ENCODE data around the gene GRK3. TPM values are rescaled to one million over a fixed set of nuclear protein-coding genes. Genes with fewer than 3 reads are reported as not detected.

Gene GRK3
- total RNA-seq, 2 experiments from 2014 or later: 27.6 to 29.4 TPM

DNA sequence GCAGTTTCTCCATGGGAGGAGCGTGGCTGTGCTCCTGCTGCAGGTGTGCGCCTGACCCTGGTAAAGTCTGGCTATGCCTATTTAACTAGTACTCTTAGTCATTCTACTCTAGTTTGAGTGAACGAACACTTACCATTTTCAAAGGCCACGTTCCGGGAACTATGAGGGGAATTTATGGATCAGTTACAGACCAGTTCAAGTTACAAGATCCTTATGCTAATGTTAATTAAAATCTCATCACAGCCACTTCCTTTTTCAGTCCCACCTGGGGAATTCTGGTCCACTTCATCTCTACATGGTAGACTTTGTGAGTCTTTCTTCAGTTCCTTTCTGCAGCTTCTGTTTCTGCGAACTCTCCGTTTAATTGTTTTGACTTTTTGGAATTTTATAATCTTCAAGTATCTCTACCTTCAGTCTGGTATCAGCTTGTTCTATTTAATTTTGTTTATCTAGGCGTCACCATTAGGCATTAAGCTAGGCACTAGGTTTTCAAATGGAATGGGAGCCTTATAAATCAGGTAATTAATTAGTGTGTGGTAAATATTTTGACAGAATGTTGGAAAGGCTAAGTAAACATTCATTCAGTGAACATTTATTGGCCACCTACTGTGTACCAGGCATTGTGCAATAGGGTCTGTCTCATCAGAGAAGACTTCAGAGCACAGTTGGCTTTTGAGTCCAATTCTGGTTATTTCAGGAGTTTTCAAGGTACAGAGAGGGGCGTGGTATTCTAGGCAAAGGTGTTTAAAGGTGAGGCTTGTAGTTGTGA is 78.9 kb downstream of the GRK3 start:
- Mint-ChIP-seq H3K9me3 (peaks cover 3% of the 10 kb centered on the region), H3K27me3 (no peaks in the 10 kb centered on the region), H3K4me3 (no peak overlapping the region), H3K27ac (peak overlapping the region; percentile 36), H3K36me3 (peaks cover 34% of the 10 kb centered on the region), H3K4me1 (peaks cover 22% of the 10 kb centered on the region)
- DNase-seq: no peak

DNA sequence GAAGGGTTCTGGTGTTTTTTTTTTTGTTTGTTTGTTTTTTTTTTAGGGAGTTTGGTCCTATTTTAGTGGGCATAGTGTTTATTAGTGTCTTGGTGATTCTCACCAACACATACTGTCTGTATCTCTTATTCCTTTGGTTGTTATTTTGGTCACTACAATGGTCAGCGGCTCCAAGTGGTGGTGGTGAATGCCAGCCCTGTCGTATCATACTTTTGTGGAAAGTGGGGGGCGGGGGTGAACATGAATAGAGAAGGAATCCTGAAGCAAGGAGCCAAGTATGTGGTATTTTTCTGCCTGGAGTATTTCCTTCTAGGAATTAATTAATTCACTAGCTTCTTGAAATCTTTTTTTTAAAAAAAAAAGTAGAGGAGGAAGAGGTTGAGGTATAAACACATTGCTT is 79.6 kb downstream of the GRK3 start:
- Mint-ChIP-seq H3K4me1 (peaks cover 22% of the 10 kb centered on the region), H3K27ac (no peak overlapping the region), H3K9me3 (peaks cover 3% of the 10 kb centered on the region), H3K36me3 (peaks cover 33% of the 10 kb centered on the region), H3K27me3 (no peaks in the 10 kb centered on the region), H3K4me3 (no peak overlapping the region)
- no peak for DNase-seq

DNA sequence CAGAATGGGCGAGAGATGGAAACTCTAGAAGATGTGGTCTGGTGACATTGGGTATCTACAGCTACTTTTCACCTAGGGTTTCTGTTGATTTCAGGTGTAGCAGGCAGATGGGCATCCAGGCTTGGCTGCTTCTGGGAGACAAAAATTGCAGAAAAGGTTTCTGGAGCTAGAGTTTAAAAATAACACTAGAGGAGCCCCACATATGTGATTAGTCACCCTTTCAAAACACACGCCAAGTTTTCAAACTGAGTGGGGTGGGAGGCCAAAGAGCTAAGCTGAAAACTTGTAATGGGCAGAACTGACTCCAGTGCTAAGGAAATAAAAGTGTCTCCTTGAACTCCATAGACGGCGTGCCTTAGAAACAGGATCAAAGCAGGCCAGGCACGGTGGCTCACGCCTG is 80.8 kb downstream of the GRK3 start:
- H3K9me3 Mint-ChIP-seq: no peaks in the 10 kb centered on the region
- H3K4me3 Mint-ChIP-seq: no peak overlapping the region
- no peak for DNase-seq
- no peaks in the 10 kb centered on the region for H3K27me3 Mint-ChIP-seq
- peaks cover 22% of the 10 kb centered on the region for H3K4me1 Mint-ChIP-seq
- no peak overlapping the region for H3K27ac Mint-ChIP-seq
- H3K36me3 Mint-ChIP-seq: peaks cover 32% of the 10 kb centered on the region

DNA sequence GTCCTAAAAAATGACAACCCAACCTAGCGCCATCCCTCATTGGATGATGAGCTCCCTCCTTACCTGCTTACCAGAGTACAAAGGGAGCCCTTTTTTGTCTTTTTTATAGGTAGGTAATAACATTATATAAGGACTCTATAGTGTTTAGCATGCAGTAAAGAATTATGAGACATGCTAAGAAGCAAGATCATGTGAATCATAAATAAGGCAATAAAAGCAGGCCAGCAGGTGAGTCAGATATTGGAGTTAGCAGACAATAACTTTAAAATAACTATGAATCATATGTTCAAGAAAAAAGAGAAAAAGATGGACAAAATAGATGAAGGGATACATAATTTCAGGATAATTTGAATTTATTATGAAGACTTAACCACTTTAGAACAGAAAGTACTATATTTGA is 81.5 kb downstream of the GRK3 start:
- Mint-ChIP-seq H3K4me3 (no peak overlapping the region), H3K27me3 (no peaks in the 10 kb centered on the region), H3K9me3 (no peaks in the 10 kb centered on the region), H3K4me1 (peaks cover 22% of the 10 kb centered on the region), H3K36me3 (peaks cover 32% of the 10 kb centered on the region), H3K27ac (peak overlapping the region; percentile 74)
- no peak for DNase-seq

DNA sequence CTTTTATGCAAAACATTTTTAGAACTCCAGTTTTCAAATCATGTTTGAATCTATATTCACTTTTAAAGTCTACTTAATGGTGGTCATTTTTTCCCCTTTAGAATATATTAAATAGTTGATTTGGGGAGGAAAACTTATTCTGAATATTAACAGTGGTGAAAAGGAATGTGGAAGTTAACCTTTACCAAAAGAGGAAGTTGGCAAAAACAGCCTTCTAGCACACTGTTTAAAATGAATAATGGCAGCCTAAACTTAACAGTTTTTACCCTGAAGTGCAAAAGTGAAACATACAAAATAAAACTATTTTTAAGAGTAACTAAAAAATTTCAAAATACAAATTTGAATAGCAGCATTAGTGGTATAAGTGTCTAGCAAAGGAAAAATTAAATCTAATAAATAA is 86.4 kb downstream of the GRK3 start:
- Mint-ChIP-seq H3K27me3 (no peaks in the 10 kb centered on the region), H3K4me3 (no peak overlapping the region), H3K4me1 (peaks cover 10% of the 10 kb centered on the region), H3K36me3 (peaks cover 14% of the 10 kb centered on the region), H3K27ac (no peak overlapping the region), H3K9me3 (no peaks in the 10 kb centered on the region)
- no peak for DNase-seq

DNA sequence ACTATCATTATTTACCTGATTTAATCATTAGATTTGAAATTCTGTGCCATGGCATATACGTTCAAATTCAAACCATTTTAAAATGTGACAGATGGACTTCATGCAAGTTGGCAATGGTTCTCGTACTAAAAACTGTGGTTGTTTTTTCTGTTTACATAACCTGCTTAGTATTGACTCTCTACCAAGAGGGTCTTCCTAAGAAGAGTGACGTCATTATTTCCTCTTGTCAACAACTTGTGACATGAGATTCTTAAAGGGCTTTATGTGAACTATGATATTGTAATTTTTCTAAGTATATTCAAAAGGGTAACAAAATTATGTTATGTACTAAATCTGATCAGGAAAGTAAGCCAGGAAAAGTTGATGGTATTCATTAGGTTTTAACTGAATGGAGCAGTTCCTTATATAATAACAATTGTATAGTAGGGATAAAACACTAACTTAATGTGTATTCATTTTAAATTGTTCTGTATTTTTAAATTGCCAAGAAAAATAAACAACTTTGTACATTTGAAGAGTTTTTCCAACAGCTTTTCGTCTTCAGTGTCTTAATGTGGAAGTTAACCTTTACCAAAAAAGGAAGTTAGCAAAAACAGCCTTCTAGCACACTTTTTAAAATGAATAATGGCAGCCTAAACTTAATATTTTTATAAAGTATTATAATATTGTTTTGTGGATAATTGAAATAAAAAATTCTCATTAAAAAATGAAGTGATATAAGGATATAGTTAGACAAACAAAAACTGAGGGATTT is 87.0 kb downstream of the GRK3 start:
- Mint-ChIP-seq H3K27ac (no peak overlapping the region), H3K9me3 (no peaks in the 10 kb centered on the region), H3K27me3 (no peaks in the 10 kb centered on the region), H3K36me3 (peaks cover 9% of the 10 kb centered on the region), H3K4me3 (no peak overlapping the region), H3K4me1 (peaks cover 3% of the 10 kb centered on the region)
- no peak for DNase-seq

DNA sequence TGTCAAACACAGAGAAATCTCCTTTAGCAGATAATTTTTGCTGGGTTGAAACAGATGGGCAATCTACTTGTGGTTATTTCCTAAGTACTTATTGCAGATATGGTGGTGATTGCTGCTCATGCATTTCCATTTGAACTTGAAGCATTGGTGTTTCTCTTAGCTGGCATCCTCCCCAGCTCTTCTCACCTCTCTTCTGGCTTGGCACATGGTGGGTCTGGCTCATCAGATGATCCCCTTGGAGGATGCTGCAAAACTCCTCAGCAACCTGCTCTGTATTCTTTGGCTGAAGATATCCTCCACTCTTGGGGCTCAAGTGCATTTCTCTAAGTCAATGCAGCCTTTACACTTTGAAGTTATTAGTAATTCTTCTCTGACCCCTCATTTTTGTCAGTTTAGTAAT is 90.2 kb downstream of the GRK3 start:
- H3K4me1 Mint-ChIP-seq: peaks cover 3% of the 10 kb centered on the region
- H3K9me3 Mint-ChIP-seq: no peaks in the 10 kb centered on the region
- no peak overlapping the region for H3K4me3 Mint-ChIP-seq
- no peaks in the 10 kb centered on the region for H3K27me3 Mint-ChIP-seq
- DNase-seq: no peak
- peaks cover 4% of the 10 kb centered on the region for H3K36me3 Mint-ChIP-seq
- no peak overlapping the region for H3K27ac Mint-ChIP-seq

DNA sequence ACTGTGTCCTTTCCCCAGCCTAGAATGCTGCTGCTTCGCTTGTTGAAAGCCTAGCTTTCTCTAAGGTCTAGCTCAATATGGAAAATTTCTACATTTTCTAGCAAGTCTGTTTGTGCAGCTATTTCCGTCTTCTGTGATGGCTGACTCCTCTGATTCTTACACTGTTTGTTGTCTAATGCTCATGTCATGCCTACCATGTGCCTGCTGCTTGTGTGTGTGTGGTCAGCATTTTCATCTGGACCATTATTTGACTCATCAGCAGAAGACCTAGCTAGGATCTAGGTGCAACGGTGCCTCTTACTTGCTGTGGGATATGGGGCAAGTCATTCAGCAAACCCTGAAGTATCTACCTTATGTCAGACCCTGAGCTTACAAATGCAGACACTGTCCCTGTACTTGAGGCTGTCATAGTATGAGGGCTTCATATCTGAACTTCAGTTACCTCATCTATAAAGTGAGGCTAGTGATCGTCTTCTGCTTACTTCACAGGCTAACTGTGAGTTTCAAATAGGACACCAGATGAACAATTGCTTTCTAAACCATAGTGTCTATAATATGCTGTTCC is 91.0 kb downstream of the GRK3 start:
- H3K4me1 Mint-ChIP-seq: peaks cover 3% of the 10 kb centered on the region
- H3K4me3 Mint-ChIP-seq: no peak overlapping the region
- peaks cover 4% of the 10 kb centered on the region for H3K36me3 Mint-ChIP-seq
- no peaks in the 10 kb centered on the region for H3K27me3 Mint-ChIP-seq
- DNase-seq: no peak
- no peaks in the 10 kb centered on the region for H3K9me3 Mint-ChIP-seq
- H3K27ac Mint-ChIP-seq: no peak overlapping the region

DNA sequence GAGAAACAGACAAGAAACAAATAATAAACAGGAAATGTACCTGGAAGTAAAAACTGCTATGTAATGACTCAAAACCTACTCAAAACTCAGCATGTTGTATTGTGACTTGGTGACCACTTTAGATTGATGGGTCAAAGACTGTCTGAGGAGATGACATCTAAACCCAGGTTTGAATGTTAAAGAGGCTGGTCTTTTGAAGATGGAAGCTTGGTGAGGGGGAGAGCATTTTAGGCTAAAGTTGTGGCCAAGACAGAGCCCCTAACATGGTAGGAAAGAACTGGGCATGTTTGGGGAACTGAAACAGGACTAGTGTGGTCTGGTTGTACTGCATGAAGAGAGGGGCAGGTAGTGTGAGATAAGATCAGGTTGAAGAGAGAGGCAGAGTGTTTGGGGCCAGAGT is 92.2 kb downstream of the GRK3 start:
- Mint-ChIP-seq H3K27me3 (no peaks in the 10 kb centered on the region), H3K4me1 (peaks cover 3% of the 10 kb centered on the region), H3K4me3 (no peak overlapping the region), H3K36me3 (peaks cover 8% of the 10 kb centered on the region), H3K9me3 (no peaks in the 10 kb centered on the region), H3K27ac (no peak overlapping the region)
- no peak for DNase-seq

DNA sequence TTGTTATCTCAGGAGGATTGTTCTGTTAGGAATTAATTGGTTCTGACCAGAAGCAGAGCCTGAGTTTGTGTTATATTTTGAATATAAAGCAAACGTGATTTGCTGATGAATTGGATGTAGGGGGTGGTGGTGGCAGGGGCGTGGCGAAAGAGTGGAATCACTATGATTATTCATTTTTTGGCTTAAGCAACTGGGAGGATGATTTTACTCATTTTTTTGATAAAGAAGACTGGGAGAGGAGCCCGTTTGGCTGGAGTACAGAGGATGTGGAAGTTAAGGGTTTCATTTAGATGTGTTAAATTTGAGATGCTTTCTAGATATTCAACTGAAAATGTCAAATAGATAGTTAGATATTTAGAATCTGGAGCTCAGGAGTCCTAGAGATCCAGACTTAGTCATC is 94.2 kb downstream of the GRK3 start:
- peaks cover 8% of the 10 kb centered on the region for H3K36me3 Mint-ChIP-seq
- no peak overlapping the region for H3K27ac Mint-ChIP-seq
- no peak overlapping the region for H3K4me3 Mint-ChIP-seq
- H3K4me1 Mint-ChIP-seq: peaks cover 3% of the 10 kb centered on the region
- H3K9me3 Mint-ChIP-seq: no peaks in the 10 kb centered on the region
- no peak for DNase-seq
- no peaks in the 10 kb centered on the region for H3K27me3 Mint-ChIP-seq

DNA sequence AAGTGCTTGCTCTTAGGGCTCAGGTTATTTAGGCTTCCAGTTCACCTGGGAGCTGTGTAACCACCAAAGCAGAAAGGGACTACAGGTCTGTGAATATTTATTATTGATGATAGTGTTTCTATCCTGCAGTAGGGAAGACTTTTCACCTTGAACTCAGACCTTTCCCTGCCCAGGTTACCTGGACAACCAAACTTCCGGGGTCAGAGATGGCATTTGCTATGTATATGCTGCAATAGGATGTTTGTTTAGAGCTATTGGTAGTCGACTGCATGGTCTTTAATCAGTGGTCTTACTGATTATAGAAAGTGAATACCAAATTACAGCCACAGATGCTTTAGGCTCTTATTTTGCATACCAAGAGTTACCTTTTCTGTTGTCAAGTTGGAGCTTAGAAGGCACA is 94.9 kb downstream of the GRK3 start:
- H3K4me1 Mint-ChIP-seq: peaks cover 3% of the 10 kb centered on the region
- H3K9me3 Mint-ChIP-seq: no peaks in the 10 kb centered on the region
- DNase-seq: no peak
- no peaks in the 10 kb centered on the region for H3K27me3 Mint-ChIP-seq
- H3K27ac Mint-ChIP-seq: no peak overlapping the region
- peaks cover 8% of the 10 kb centered on the region for H3K36me3 Mint-ChIP-seq
- no peak overlapping the region for H3K4me3 Mint-ChIP-seq

DNA sequence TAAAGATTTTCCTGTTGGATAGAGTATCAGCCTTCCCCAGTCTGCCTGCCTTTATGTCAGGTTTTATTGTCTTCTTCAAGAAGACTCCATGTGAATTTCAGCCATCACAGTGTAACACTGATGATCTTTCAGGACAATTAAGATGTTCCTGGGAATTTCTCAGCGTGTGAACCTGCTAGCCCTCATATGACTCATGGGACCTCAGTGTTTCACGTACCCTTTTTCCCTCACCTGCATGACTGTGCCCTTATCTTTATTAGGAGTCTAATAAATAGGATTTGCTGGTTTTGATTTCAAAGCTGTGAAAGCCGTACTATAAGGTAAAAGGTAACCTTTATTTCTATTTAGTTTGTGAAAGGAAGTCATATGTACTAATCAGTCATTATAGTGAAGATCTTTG is 95.9 kb downstream of the GRK3 start:
- H3K27ac Mint-ChIP-seq: no peak overlapping the region
- no peaks in the 10 kb centered on the region for H3K9me3 Mint-ChIP-seq
- peaks cover 3% of the 10 kb centered on the region for H3K4me1 Mint-ChIP-seq
- H3K27me3 Mint-ChIP-seq: no peaks in the 10 kb centered on the region
- DNase-seq: no peak
- no peak overlapping the region for H3K4me3 Mint-ChIP-seq
- H3K36me3 Mint-ChIP-seq: peaks cover 8% of the 10 kb centered on the region

DNA sequence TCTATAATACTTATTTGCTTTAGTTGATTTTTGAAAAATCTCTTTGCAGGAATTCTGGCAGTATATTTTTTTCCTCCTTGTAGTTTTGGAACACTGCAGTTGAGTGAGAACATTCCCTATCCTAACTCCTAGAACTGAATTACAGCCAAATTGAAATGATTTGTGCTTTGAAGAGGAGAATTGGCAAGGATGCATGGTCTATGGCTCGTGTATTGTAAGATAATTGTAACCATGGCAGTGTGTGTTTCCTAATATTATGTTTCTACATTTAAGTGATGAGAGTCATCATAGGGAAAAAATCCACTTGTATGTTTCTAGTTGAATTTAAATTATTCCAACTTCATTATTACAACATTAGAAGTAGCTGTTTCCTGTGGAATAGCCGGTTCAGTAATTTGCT is 96.6 kb downstream of the GRK3 start:
- no peaks in the 10 kb centered on the region for H3K27me3 Mint-ChIP-seq
- no peaks in the 10 kb centered on the region for H3K9me3 Mint-ChIP-seq
- no peak overlapping the region for H3K27ac Mint-ChIP-seq
- peaks cover 3% of the 10 kb centered on the region for H3K4me1 Mint-ChIP-seq
- no peak for DNase-seq
- no peak overlapping the region for H3K4me3 Mint-ChIP-seq
- peaks cover 8% of the 10 kb centered on the region for H3K36me3 Mint-ChIP-seq

DNA sequence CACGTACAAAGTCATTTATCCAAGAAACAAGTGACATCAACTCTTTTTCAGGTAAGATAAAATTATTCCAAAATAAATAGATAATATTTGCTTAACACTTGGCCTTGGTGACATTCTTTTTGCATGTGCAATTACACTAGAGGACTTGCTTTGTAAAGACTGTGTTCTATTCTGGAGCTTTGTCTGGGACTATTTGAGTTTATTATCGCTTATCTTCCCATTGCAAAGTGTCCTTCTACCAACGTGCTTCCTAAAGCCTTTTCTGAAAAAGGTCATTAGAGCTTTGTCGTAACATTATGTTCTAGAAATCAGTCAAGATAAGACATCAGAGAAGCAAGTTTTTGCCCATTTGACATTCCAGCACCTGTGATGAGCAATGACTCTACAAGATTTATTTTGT is 99.2 kb downstream of the GRK3 start:
- DNase-seq: no peak
- Mint-ChIP-seq H3K27me3 (no peaks in the 10 kb centered on the region), H3K36me3 (peaks cover 7% of the 10 kb centered on the region), H3K4me1 (peaks cover 1% of the 10 kb centered on the region), H3K4me3 (no peak overlapping the region), H3K9me3 (no peaks in the 10 kb centered on the region), H3K27ac (no peak overlapping the region)

DNA sequence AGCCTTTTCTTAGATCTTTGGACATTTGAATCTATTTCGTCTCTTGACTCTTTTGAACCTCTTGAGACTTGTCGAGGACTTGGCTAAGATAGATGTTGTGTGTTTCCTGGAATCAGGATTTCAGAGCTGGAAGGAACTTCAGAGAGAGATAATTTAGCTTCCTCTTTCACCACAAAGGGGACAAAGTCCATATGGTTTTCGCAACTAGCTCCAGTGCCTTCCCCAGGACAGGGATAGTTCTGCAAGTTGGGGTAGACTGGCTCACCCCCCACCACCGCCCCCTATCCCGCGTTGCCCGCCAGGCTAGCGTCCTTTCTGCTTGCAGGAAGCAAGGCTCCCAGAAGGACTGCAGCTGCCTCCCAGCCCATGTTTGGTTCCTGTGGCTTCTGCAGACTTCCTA is 101.8 kb downstream of the GRK3 start:
- H3K9me3 Mint-ChIP-seq: no peaks in the 10 kb centered on the region
- peaks cover 10% of the 10 kb centered on the region for H3K36me3 Mint-ChIP-seq
- H3K27ac Mint-ChIP-seq: no peak overlapping the region
- no peaks in the 10 kb centered on the region for H3K27me3 Mint-ChIP-seq
- DNase-seq: no peak
- H3K4me3 Mint-ChIP-seq: no peak overlapping the region
- H3K4me1 Mint-ChIP-seq: peaks cover 1% of the 10 kb centered on the region

DNA sequence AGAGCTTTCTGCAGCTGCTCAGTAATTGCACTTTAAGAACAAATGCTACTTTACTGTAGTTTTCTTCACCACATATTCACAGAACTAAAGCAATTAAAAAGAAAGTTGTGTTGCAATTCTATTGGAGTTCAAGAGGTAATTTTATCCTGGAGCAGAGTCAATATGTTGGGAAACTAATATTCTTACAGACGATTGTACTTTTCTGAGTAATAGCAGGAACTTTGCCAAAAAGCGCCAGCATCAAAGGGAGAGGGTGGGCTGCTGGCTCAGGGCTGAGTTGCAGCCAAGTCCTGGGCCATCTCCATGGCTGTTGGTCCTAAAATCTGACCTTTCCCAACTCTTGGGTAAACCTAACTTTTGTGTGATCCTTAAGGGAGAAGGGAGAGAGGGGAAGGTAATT is 104.0 kb downstream of the GRK3 start:
- H3K36me3 Mint-ChIP-seq: peaks cover 8% of the 10 kb centered on the region
- no peak for DNase-seq
- H3K4me1 Mint-ChIP-seq: peaks cover 4% of the 10 kb centered on the region
- H3K27me3 Mint-ChIP-seq: no peaks in the 10 kb centered on the region
- H3K4me3 Mint-ChIP-seq: no peak overlapping the region
- H3K27ac Mint-ChIP-seq: no peak overlapping the region
- H3K9me3 Mint-ChIP-seq: no peaks in the 10 kb centered on the region

Measured in activated naive CD8-positive, alpha-beta T cell treated with anti-CD3 and anti-CD28 coated beads for 36 hours (primary cell).